ENCODE results near the gene GPHB5. TPM values are rescaled to one million over a fixed set of nuclear protein-coding genes. Genes with fewer than 3 reads are reported as not detected.

Gene GPHB5
- total RNA-seq, 1 donor: not detected

DNA sequence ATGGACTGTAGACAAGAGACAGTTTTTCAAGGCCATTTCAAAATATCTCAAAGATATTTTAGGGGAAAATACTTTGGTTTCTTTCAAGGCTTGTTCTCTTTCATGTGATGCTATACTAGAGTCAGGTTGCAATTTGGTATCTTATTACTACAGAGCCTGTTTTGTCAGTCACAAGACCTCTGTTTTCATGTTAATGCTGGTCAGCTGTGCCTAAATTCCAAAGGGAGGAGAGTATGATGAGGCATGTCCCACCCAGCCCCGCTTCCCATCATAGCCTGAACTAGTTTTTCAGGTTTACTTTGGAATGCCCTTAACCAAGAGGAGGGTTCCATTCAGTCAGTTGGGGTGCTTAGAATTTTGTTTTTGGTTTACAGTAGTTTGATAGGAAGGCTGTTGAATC is 52.6 kb downstream of the GPHB5 start:
- TF ChIP-seq, protein P1, sequence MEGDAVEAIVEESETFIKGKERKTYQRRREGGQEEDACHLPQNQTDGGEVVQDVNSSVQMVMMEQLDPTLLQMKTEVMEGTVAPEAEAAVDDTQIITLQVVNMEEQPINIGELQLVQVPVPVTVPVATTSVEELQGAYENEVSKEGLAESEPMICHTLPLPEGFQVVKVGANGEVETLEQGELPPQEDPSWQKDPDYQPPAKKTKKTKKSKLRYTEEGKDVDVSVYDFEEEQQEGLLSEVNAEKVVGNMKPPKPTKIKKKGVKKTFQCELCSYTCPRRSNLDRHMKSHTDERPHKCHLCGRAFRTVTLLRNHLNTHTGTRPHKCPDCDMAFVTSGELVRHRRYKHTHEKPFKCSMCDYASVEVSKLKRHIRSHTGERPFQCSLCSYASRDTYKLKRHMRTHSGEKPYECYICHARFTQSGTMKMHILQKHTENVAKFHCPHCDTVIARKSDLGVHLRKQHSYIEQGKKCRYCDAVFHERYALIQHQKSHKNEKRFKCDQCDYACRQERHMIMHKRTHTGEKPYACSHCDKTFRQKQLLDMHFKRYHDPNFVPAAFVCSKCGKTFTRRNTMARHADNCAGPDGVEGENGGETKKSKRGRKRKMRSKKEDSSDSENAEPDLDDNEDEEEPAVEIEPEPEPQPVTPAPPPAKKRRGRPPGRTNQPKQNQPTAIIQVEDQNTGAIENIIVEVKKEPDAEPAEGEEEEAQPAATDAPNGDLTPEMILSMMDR (IDR thresholded peaks at IDR 0.05; ENCODE audit: insufficient read depth, low read depth, low read length): no peak
- no peak for DNase-seq (ENCODE audit: low read depth)
- no peak overlapping the region for H3K4me3 ChIP-seq (ENCODE audit: low read depth, low read length)

Other genes starting within 250 kb of the GPHB5 start
- gene RHOJ, start 114.5 kb downstream of the GPHB5 start, total RNA-seq: 0.43 and 4.8 TPM in 2 replicates
- gene PPP2R5E, start 224.4 kb upstream of the GPHB5 start, total RNA-seq: 21.9 and 32.4 TPM in 2 replicates